Epithelial cell of esophagus (primary cell): ENCODE results near the gene CEP104.

Experiments used
- DNase-seq: peaks from one replicate; pipeline ENCODE4 v3.0.0; 2010; ENCODE audit warnings: low read depth
- H3K4me3 ChIP-seq: 2 replicates; pipeline ENCODE4 v1.5.1; 2011; ENCODE audit warnings: mild to moderate bottlenecking, low read length, control low read depth
- TF ChIP-seq, protein P1 (sequence below): IDR thresholded peaks from 2 replicates; pipeline ENCODE4 v1.5.1; 2011; ENCODE audit warnings: low read depth, mild to moderate bottlenecking, low read length, control low read depth, inconsistent platforms; ENCODE audit not compliant: insufficient read depth; ENCODE audit errors: missing control alignments

CEP104 gene

DNA sequence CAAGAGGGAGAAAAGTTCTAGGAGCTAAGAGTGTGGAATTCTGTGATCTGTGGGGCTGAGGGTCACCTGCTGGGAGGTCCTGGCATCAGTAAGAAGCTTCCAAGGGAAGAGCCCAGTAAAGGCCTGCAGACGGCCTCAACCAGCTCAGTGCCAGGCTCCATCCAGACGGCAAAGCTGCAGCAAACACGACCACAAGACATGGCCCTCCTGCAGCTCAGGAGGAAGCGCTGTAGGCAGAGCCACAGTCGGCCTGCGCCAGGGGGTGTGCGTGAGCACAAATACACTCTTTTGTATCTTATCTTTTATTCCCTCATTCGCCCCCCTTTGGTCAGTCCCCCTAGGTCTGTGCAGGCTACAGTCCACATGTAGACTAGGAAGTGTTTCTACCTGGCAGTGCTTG is 29.7 kb upstream of the CEP104 start:
- TF ChIP-seq, protein P1, sequence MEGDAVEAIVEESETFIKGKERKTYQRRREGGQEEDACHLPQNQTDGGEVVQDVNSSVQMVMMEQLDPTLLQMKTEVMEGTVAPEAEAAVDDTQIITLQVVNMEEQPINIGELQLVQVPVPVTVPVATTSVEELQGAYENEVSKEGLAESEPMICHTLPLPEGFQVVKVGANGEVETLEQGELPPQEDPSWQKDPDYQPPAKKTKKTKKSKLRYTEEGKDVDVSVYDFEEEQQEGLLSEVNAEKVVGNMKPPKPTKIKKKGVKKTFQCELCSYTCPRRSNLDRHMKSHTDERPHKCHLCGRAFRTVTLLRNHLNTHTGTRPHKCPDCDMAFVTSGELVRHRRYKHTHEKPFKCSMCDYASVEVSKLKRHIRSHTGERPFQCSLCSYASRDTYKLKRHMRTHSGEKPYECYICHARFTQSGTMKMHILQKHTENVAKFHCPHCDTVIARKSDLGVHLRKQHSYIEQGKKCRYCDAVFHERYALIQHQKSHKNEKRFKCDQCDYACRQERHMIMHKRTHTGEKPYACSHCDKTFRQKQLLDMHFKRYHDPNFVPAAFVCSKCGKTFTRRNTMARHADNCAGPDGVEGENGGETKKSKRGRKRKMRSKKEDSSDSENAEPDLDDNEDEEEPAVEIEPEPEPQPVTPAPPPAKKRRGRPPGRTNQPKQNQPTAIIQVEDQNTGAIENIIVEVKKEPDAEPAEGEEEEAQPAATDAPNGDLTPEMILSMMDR = no peak
- H3K4me3 ChIP-seq = no peak overlapping the region
- no peak for DNase-seq

DNA sequence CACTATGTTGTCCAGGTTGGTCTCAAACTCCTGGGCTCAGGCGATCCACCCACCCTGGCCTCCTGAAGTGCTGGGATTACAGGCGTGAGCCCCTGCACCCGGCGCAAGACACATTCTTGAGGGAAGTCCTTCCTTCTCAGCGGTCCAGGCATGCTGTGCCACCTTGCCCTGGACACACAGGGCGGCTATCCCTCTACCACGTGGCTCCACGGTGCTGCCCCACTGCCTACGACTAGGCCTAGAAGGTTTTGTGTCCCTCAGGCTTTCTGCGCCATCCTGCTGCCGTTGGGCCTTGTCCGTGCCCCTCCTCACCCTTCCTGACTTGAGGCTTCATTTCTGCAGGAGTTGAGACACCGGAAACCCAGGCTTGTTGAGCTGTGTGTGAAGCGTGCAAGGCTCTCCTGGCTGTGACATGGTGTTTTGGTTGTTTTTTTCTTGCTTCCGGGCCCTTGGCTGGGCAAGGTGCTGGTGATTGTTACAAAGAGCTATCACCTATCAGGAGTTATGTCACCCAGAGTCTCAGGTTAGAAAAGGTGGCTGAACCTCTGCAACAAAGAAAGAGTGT is 29.2 kb upstream of the CEP104 start:
- TF ChIP-seq, protein P1 = no peak
- no peak for DNase-seq
- no peak overlapping the region for H3K4me3 ChIP-seq

DNA sequence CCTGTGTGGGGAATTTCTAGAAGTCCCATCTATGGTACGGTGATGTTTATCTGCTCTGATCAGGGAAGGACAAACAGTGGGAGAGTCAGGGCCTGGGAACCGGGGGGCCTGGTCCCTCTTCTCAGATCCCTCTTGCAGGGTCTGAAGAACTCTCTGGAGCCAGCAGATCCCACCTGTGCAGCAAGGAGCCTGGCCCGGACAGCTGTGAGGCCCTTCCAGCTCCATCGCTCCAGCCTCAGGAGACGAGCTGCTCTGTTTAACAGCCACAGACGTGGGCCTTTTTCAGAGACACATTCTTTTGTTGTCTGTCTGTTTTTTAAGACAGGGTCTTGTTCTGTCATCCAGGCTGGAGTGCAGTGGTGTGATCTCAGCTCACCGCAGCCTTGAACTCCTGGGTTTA is 28.6 kb upstream of the CEP104 start:
- no peak overlapping the region for H3K4me3 ChIP-seq
- DNase-seq = no peak
- TF ChIP-seq, protein P1 = no peak

DNA sequence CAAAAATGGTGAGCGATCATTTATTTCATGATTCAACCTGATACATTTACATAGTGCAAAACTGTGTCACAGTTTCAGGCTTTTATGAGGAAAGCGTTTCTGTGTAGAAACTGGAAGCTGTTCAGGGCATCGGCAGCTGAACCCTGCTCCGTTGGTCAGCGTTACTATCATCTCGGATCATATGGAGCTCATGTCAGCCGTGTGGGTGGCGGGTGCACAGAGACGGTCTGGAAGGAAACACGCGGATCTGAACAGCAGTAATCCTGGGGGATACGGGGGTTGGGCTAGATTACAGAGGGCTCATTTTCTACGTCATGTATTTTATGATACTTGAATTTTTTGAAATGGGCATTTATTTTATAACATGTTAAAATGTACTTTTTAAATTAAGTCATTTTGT is 28.0 kb upstream of the CEP104 start:
- TF ChIP-seq, protein P1 = no peak
- H3K4me3 ChIP-seq = no peak overlapping the region
- DNase-seq = no peak

DNA sequence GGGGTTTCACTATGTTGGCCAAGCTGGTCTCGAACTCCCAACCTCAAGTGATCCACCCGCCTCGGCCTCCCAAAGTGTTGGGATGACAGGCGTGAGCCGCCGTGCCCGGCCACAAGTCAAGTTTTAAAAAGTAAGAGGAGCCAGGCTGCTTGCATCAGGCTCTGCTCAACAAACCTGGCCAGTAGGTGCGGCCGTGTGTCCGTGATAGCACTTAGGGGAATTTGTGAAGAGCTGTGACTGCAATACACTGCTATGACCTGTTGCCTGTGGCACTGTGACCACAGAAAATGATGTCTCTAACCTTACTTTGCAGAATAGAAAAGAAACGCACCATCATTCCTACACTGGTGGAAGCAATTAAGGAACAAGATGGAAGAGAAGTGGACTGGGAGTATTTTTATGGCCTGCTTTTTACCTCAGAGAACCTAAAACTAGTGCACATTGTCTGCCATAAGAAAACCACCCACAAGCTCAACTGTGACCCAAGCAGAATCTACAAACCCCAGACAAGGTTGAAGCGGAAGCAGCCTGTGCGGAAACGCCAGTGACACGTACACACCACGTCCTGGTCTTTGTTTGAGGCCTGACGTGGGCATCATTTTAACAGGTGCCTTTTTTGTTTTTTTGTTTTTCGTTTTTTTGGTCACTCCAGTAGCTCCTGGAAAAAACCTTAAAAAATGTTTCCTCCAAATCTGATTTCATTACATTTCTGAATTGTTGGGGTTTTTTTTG is 26.3 kb upstream of the CEP104 start:
- TF ChIP-seq, protein P1 = no peak
- H3K4me3 ChIP-seq = no peak overlapping the region
- DNase-seq = no peak

DNA sequence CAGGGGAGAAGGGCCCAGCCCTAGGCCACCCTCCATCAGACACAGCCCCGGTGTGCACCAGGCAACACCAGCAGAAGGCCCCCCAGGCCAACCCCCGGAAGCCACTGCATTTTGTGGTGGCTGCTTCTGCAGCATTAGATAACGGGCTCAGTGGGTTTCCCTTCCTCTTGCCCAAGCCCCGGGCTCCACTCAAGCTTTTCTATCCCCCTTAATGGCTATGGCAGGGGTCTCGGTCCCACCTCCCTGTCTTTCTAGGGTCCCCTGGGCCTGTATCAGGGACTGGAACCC is 24.1 kb upstream of the CEP104 start:
- TF ChIP-seq, protein P1 = no peak
- no peak for DNase-seq
- H3K4me3 ChIP-seq = no peak overlapping the region

DNA sequence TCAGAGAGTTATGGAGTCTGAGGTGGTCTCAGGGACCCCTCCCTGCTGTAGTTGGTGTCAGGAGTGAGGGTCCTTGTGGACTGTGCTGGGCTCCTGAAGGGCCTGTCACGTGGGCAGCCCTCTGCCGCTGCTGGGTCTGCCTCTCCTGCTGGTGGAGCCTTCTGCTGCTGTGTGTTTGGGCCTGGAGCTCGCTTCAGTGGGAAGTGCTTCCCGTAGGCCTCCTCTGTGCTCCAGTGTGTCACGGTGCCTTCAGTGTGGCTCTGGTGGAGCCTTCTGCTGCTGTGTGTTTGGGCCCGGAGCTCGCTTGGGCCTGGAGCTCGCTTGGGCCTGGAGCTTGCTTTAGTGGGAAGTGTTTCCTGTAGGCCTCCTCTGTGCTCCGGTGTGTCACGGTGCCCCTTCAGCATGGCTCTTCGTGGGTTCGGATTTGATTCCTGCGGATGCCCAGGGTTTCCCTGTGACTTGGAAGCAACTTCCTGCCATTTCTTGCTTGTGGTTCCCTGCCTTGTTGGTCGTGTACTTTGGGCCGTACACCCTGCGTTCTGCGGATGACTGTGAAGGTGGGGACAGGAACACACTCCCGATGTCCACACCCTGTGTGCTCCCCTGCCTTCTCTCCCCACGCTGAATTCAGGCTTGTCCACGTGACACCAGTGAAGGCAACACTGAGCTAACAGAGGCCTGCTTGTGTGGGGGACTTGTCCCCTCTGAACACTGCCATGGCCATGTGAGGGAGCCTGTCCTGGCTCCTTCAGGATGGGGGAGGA is 23.6 kb upstream of the CEP104 start:
- TF ChIP-seq, protein P1 = no peak
- no peak for DNase-seq
- H3K4me3 ChIP-seq = no peak overlapping the region
